Mesenchymal stem cell (in vitro differentiated cells and primary cell): ENCODE results near the gene SFXN5.

ENCODE experiments used
- DNase-seq: peaks from one replicate; pipeline ENCODE4 v3.0.0-alpha.2; 2013
- H2AFZ ChIP-seq: one replicate; pipeline ENCODE4 v1.6.1; 2013; ENCODE audit warnings: low read depth, mild to moderate bottlenecking, control low read depth, inconsistent platforms, low read length, moderate library complexity
- H2AK5ac ChIP-seq: 2 replicates; pipeline ENCODE4 v1.6.1; 2013; ENCODE audit warnings: low read length, moderate library complexity, mild to moderate bottlenecking, inconsistent platforms; ENCODE audit not compliant: severe bottlenecking
- H2BK120ac ChIP-seq: one replicate; pipeline ENCODE4 v1.6.1; 2013; ENCODE audit warnings: low read depth, mild to moderate bottlenecking, inconsistent platforms, low read length, moderate library complexity
- H2BK12ac ChIP-seq, 2 experiments: one replicate each; pipeline ENCODE4 v1.6.1; 2013; ENCODE audit warnings: inconsistent platforms in 2 of 2, low read length in 2 of 2, mild to moderate bottlenecking in 2 of 2, moderate library complexity in 2 of 2, control low read depth in 1 of 2
- H2BK15ac ChIP-seq: one replicate; pipeline ENCODE4 v1.6.1; 2013; ENCODE audit warnings: mild to moderate bottlenecking, low read depth, inconsistent platforms; ENCODE audit not compliant: poor library complexity, severe bottlenecking
- H2BK5ac ChIP-seq: 2 replicates; pipeline ENCODE4 v1.6.1; 2013; ENCODE audit warnings: low read depth, mild to moderate bottlenecking, low read length, control low read depth, inconsistent platforms; ENCODE audit not compliant: poor library complexity, severe bottlenecking
- H3K14ac ChIP-seq, 2 experiments: one replicate each; pipeline ENCODE4 v1.6.1; 2013; ENCODE audit warnings: inconsistent platforms in 2 of 2, low read length in 2 of 2, control low read depth in 1 of 2, mild to moderate bottlenecking in 1 of 2, moderate library complexity in 1 of 2
- H3K18ac ChIP-seq, 2 experiments: one replicate each; pipeline ENCODE4 v1.6.1; 2013; ENCODE audit warnings: inconsistent platforms in 2 of 2, low read length in 2 of 2, control low read depth in 1 of 2, low read depth in 1 of 2, mild to moderate bottlenecking in 1 of 2
- H3K23ac ChIP-seq, 2 experiments: one replicate each; pipeline ENCODE4 v1.6.1; 2013; ENCODE audit warnings: inconsistent platforms in 2 of 2, low read length in 2 of 2, mild to moderate bottlenecking in 2 of 2, moderate library complexity in 2 of 2, control low read depth in 1 of 2
- H3K27ac ChIP-seq: 2 replicates; pipeline ENCODE4 v1.5.1; 2013; ENCODE audit warnings: mild to moderate bottlenecking, moderate library complexity, low read length, control low read depth, inconsistent platforms; ENCODE audit not compliant: poor library complexity, severe bottlenecking
- H3K27me3 ChIP-seq, 2 experiments: 2 replicates each; pipeline versions ENCODE4 v1.6.1 to v1.7.0; 2013; ENCODE audit warnings: low read length in 2 of 2, mild to moderate bottlenecking in 2 of 2, moderate library complexity in 2 of 2, control low read depth in 1 of 2, inconsistent platforms in 1 of 2; ENCODE audit not compliant: control insufficient read depth in 1 of 2, insufficient read depth in 1 of 2
- H3K36me3 ChIP-seq, 2 experiments: 2 replicates each; pipeline versions ENCODE4 v1.6.1 to v1.7.0; 2013; ENCODE audit warnings: low read length in 2 of 2, control low read depth in 1 of 2, inconsistent platforms in 1 of 2, low read depth in 1 of 2, mild to moderate bottlenecking in 1 of 2; ENCODE audit not compliant: insufficient read depth in 2 of 2, control insufficient read depth in 1 of 2
- H3K4ac ChIP-seq, 2 experiments: one replicate each; pipeline ENCODE4 v1.6.1; 2013; ENCODE audit warnings: inconsistent platforms in 2 of 2, low read length in 2 of 2, mild to moderate bottlenecking in 2 of 2, moderate library complexity in 2 of 2, control low read depth in 1 of 2, low read depth in 1 of 2
- H3K4me1 ChIP-seq: 2 replicates; pipeline ENCODE4 v1.6.1; 2013; ENCODE audit warnings: low read depth, low read length, control low read depth; ENCODE audit not compliant: control insufficient read depth, insufficient read depth
- H3K4me2 ChIP-seq: 2 replicates; pipeline ENCODE4 v1.6.1; 2013; ENCODE audit warnings: low read length, mild to moderate bottlenecking, inconsistent platforms; ENCODE audit not compliant: poor library complexity, severe bottlenecking
- H3K4me3 ChIP-seq, 2 experiments: 2 replicates each; pipeline versions ENCODE4 v1.5.1 to v1.7.0; 2013; ENCODE audit warnings: low read length in 2 of 2, mild to moderate bottlenecking in 2 of 2, control low read depth in 1 of 2, low read depth in 1 of 2; ENCODE audit not compliant: insufficient read depth in 1 of 2
- H3K79me1 ChIP-seq: replicated peaks from 2 replicates; pipeline ENCODE4 v1.6.1; 2013; ENCODE audit warnings: mild to moderate bottlenecking, control low read depth, low read length, inconsistent platforms; ENCODE audit not compliant: poor library complexity, severe bottlenecking
- H3K9ac ChIP-seq: 2 replicates; pipeline ENCODE4 v1.7.0; 2013; ENCODE audit warnings: mild to moderate bottlenecking, low read length, moderate library complexity
- H3K9me3 ChIP-seq: 2 replicates; pipeline ENCODE4 v1.7.0; 2013; ENCODE audit warnings: mild to moderate bottlenecking, low read length; ENCODE audit not compliant: control insufficient read depth
- H4K8ac ChIP-seq: one replicate; pipeline ENCODE4 v1.6.1; 2013; ENCODE audit warnings: inconsistent platforms, mild to moderate bottlenecking, low read length, moderate library complexity
- H4K91ac ChIP-seq: one replicate; pipeline ENCODE4 v1.6.1; 2013; ENCODE audit warnings: mild to moderate bottlenecking, low read length, inconsistent platforms
- WGBS: methylation state at CpG from one replicate; pipeline ENCODE4 v1.1.7; 2013; ENCODE audit warnings: mixed read lengths; 5-methylcytosine and 5-hydroxymethylcytosine counted together

The SFXN5 gene

DNA sequence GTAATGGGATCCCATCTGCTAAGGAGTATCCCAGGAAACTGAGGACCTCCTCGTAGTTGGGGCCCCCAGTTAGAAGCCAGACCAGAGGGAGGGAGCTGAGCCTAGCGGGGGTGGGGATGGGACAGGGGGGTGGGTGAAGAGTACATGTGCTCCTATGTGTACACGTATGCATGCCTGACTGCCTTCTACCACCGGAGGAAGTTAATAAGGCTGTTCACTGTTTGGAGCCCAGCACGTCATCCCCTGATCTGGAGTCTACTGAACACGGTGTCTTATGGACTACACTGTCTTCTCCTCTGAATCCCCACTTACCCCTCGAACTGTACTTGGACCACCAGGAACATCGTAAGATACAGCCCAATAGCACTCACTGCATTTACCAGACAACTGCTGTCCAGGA lies 68.5 kb downstream of the SFXN5 start:
- Histone ChIP-seq H3K36me3 (peaks cover 14 to 25% of the 10 kb centered on the region in 2 experiments), H3K4me1 (peaks cover 14% of the 10 kb centered on the region), H3K27me3 (no peaks in the 10 kb centered on the region), H3K9me3 (no peaks in the 10 kb centered on the region), H2BK15ac (no peak overlapping the region), H3K23ac (no peak overlapping the region), H4K8ac (no peak overlapping the region), H3K4ac (no peak overlapping the region), H3K18ac (no peak overlapping the region), H2AK5ac (no peak overlapping the region), H2AFZ (no peak overlapping the region), H3K14ac (no peak overlapping the region), H3K27ac (no peak overlapping the region), H3K4me3 (no peak overlapping the region), H3K79me1 (peaks cover 5% of the 10 kb centered on the region), H2BK5ac (no peak overlapping the region), H3K4me2 (no peak overlapping the region), H4K91ac (no peak overlapping the region), H3K9ac (no peak overlapping the region), H2BK120ac (no peak overlapping the region), H2BK12ac (no peak overlapping the region)
- DNase-seq: no peak
- WGBS: 93% methylated on average over 8 of the region's 8 CpGs

DNA sequence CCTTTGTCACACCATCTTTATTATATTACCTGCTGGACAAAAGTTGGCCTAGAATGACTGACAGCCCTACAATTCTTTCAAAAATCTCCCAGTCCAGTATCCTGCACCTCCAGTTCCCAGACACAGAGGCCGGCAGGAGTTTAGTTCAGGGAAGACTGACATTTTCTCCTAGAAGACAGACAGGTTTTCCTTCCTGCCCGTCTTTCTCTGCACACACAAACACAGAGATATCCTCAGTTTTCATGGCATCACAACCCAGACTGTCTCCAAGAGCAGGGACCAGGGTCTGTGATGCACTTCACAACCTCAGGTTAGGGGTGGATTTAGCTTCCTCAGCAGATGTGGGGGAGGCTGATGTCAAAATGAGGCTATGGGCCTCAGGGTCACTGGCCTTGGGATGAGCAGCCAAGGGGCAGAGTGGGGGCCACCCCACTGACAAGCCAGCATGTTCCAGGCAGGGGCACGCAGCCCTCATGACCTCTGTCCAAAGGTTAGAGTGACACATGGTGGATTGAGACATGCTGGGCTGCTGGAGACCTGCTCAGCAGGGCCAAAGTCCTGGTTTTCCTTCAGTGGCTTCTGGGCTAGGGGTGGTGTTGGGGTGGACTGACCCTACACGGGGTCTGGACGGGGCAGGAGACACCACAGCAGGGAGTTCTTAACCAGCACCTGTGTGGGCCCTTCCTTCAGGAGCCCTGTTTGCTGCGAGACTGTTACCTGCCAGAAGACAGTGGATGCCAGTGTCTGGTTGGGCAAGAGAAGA lies 70.5 kb downstream of the SFXN5 start:
- Histone ChIP-seq H3K27me3 (no peaks in the 10 kb centered on the region), H2BK15ac (no peak overlapping the region), H3K4me3 (no peak overlapping the region), H3K23ac (no peak overlapping the region), H3K36me3 (peaks cover 11 to 22% of the 10 kb centered on the region in 2 experiments), H2AFZ (no peak overlapping the region), H3K14ac (no peak overlapping the region), H3K4me2 (no peak overlapping the region), H4K91ac (no peak overlapping the region), H3K9ac (no peak overlapping the region), H2BK120ac (no peak overlapping the region), H2BK5ac (no peak overlapping the region), H3K18ac (no peak overlapping the region), H3K4me1 (peaks cover 14% of the 10 kb centered on the region), H2BK12ac (no peak overlapping the region), H3K4ac (no peak overlapping the region), H2AK5ac (no peak overlapping the region), H4K8ac (no peak overlapping the region), H3K79me1 (peaks cover 2% of the 10 kb centered on the region), H3K9me3 (no peaks in the 10 kb centered on the region), H3K27ac (no peak overlapping the region)
- WGBS: 79% methylated on average over 6 of the region's 6 CpGs
- DNase-seq: no peak

DNA sequence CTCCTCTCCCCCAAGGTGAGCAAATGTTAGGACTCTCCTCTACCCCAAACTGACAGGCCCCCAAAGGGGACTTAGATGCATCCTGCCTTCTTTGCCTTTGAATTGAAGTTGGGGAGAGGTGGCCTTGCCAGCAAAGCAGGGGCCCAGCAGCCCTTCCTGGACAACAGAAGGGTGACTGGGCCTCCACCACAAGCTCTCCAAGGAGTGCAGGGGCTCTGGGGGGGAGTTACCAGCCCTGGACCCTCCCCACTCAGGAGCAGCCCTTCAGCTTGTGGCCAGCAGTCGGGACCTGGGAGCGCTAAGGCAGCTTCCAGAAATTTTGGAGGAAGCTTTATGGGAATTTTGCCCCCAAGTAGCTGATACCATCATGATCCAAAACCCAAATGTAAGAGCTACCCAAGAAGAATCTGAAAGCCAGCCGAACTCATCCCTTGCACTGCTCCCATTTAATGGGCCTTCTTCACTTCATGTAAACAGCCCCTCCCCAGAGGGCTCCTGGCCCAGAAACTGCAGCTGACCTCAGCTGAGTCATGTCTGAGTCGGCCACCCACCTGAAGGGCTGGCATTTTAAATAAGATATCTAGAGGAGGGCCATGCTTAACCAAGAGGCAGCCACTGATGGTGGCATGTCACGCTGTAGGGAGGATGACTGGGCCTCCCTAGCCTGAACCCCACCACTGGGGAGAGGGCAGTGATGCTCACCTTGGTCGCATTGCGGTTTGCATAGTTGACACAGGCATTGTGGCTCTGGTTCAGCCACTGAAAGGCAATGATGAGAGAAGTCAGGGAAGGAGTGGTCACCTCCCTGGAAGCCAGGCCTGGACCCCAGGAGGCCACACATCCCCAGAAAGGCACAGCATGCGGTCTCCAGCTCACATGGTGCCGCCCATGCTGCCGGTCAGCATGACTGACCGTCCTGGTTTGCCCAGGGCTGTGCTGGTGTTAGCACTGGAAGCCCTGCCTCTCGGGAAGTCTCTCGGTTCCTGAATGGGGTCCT lies 71.5 kb downstream of the SFXN5 start:
- 81% methylated on average over 11 of the region's 13 CpGs for WGBS
- Histone ChIP-seq H3K4me3 (no peak overlapping the region), H4K8ac (no peak overlapping the region), H2BK5ac (no peak overlapping the region), H3K18ac (no peak overlapping the region), H3K4ac (no peak overlapping the region), H3K14ac (no peak overlapping the region), H3K23ac (no peak overlapping the region), H2BK12ac (no peak overlapping the region), H2BK15ac (no peak overlapping the region), H3K4me1 (peaks cover 14% of the 10 kb centered on the region), H3K27ac (no peak overlapping the region), H2AK5ac (peak overlapping the region; percentile 27), H3K79me1 (no peaks in the 10 kb centered on the region), H2BK120ac (no peak overlapping the region), H3K9ac (no peak overlapping the region), H3K9me3 (no peaks in the 10 kb centered on the region), H3K4me2 (no peak overlapping the region), H3K27me3 (no peaks in the 10 kb centered on the region), H2AFZ (no peak overlapping the region), H3K36me3 (peaks cover 9 to 18% of the 10 kb centered on the region in 2 experiments), H4K91ac (no peak overlapping the region)
- DNase-seq: no peak

DNA sequence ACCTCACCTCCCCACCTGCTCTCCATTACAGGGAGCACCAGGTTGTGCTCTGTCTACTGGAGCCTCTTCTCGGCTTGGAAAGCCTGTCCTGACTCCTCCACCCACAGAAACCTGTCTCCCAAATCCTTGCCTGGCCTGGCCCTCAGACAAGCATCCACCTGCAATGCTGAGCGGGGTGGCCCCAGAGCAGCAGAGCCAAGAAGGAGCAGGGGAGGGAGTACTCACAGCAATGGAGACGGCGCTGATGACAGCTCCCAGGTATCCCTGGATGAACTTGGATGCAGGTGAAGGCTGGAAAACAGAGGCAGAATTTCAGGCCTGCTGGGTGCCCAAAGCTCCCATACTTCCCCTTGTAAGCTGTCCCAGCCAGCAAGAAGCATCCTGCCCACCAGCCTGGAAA lies 72.8 kb downstream of the SFXN5 start:
- no peak overlapping the region for H3K27ac ChIP-seq
- no peak overlapping the region for H3K23ac ChIP-seq
- H3K18ac ChIP-seq: no peak overlapping the region
- no peak overlapping the region for H3K4ac ChIP-seq
- H3K14ac ChIP-seq: peak overlapping the region in 1 of 2 experiments; percentile 0
- H4K91ac ChIP-seq: no peak overlapping the region
- H2AFZ ChIP-seq: no peak overlapping the region
- H2BK15ac ChIP-seq: no peak overlapping the region
- no peak overlapping the region for H3K9ac ChIP-seq
- peaks cover 9 to 12% of the 10 kb centered on the region in 2 experiments for H3K36me3 ChIP-seq
- H3K4me2 ChIP-seq: no peak overlapping the region
- H3K79me1 ChIP-seq: no peaks in the 10 kb centered on the region
- H3K9me3 ChIP-seq: no peaks in the 10 kb centered on the region
- no peak overlapping the region for H2BK12ac ChIP-seq
- no peak overlapping the region for H2AK5ac ChIP-seq
- H2BK120ac ChIP-seq: no peak overlapping the region
- WGBS: 90% methylated on average over 2 of the region's 4 CpGs
- H2BK5ac ChIP-seq: no peak overlapping the region
- peaks cover 14% of the 10 kb centered on the region for H3K4me1 ChIP-seq
- DNase-seq: no peak
- H3K27me3 ChIP-seq: no peaks in the 10 kb centered on the region
- no peak overlapping the region for H4K8ac ChIP-seq
- no peak overlapping the region for H3K4me3 ChIP-seq
